WI38 (cell line): ENCODE results near the gene NACC1.

Experiments
- H3K4me3 ChIP-seq: 2 replicates; pipeline ENCODE4 v1.5.1; 2011; ENCODE audit warnings: low read depth, mild to moderate bottlenecking, control low read depth, low read length
- TF ChIP-seq, protein P1 (sequence below): IDR thresholded peaks from 2 replicates; pipeline ENCODE4 v1.5.1; 2012; ENCODE audit warnings: low read depth, mild to moderate bottlenecking, control low read depth, low read length

NACC1 gene

DNA sequence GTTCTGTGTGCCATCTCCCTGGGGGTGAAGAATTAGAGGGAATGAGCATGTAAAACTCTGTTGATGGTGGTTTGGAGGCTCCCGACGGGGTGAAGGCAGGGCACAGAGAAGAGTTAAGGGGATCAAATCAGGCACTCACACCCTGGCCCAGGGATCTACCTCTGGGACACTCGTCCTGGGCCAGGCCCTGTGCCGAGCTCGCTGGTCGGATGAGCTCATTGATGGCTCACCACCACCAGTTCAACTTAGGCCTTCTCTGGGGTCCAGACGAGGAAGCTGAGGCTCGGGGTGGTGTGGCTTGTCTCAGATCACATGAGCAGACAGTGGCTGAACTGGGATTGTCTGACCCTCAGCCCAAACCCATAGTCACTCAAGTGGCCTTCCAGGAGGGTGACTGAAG is 1.6 kb downstream of the NACC1 start:
- peak overlapping the region; percentile 73 for H3K4me3 ChIP-seq
- TF ChIP-seq, protein P1, sequence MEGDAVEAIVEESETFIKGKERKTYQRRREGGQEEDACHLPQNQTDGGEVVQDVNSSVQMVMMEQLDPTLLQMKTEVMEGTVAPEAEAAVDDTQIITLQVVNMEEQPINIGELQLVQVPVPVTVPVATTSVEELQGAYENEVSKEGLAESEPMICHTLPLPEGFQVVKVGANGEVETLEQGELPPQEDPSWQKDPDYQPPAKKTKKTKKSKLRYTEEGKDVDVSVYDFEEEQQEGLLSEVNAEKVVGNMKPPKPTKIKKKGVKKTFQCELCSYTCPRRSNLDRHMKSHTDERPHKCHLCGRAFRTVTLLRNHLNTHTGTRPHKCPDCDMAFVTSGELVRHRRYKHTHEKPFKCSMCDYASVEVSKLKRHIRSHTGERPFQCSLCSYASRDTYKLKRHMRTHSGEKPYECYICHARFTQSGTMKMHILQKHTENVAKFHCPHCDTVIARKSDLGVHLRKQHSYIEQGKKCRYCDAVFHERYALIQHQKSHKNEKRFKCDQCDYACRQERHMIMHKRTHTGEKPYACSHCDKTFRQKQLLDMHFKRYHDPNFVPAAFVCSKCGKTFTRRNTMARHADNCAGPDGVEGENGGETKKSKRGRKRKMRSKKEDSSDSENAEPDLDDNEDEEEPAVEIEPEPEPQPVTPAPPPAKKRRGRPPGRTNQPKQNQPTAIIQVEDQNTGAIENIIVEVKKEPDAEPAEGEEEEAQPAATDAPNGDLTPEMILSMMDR = no peak

DNA sequence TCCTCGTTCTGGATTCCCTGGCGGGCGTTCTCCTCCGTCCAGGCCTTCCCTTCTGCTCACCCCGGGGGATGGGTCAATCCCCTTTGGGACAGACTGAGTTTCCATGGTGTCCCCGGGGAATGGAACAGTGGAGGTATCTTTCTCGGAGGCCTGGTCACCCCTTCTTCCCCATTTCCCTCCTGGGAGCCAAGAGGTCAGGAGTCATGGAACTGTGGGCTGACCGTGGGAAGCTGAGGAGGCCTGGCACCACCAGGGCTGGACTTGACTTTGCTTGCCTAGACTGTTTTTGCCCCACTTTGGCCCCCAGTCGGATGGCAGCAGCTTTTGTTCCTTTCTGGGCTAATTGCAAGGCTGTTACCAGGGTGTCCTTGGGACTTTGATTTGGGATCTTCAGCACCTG is 2.0 kb downstream of the NACC1 start:
- peak overlapping the region; percentile 73 for H3K4me3 ChIP-seq

DNA sequence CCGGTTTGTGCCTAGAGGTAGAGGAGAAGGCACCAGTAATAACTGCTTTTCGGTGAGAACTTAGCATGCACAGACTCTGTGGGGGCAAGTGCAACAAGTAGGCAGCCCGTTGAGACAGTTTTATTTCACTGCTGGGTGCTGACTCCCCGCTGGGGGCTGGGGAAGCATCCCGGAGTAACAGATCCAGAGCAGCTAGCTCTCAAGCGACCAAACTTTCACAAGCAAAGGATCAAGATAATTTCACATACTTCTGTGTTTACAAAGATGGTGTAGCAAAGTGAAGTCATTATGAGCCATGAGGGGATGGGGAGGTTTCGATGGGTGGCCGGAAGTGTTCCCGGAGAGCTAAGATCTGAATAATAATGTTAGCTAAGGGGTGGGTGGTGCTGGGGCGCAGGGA is 2.8 kb downstream of the NACC1 start:
- H3K4me3 ChIP-seq = peak overlapping the region; percentile 73
- TF ChIP-seq, protein P1 = no peak

More for the DNA sequence above, 2.0 kb downstream of the NACC1 start:
- TF ChIP-seq, protein P1 = no peak

DNA sequence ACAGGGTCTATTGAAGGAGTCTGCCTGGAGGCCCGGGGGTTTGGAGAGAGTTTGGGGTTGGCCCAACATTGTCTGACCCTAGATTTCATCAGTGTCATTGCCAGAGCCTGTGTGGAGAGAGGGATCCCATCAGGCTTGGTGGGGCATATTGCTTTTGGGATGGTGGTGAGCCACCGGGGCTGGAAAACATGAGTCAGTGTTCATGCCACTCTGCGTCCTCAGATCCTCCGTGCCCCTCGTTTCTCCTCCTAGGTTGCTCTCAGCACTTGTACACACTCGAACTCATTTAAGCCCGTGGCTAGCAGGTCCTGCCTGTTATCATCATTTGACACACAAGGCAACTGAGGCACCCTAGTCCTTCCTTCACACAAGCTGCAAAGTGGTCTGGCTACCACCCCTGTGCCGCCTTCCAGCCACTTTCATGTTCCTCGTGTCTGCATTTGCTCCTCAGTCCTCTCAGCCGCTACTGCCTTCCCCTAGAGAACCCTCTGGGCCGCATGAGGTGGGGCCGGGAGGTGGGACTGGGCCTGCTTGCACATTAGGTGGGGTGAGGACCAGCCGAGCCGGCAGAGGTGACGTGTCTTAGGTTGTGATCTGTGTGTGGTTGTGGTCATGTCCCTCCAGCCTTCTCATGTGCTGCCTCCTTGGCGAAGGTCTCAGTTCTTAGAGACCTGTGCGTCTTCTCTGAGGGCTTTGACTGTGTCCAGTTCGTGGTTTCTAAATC is 3.6 kb downstream of the NACC1 start:
- TF ChIP-seq, protein P1 = no peak
- peak overlapping the region; percentile 31 for H3K4me3 ChIP-seq

DNA sequence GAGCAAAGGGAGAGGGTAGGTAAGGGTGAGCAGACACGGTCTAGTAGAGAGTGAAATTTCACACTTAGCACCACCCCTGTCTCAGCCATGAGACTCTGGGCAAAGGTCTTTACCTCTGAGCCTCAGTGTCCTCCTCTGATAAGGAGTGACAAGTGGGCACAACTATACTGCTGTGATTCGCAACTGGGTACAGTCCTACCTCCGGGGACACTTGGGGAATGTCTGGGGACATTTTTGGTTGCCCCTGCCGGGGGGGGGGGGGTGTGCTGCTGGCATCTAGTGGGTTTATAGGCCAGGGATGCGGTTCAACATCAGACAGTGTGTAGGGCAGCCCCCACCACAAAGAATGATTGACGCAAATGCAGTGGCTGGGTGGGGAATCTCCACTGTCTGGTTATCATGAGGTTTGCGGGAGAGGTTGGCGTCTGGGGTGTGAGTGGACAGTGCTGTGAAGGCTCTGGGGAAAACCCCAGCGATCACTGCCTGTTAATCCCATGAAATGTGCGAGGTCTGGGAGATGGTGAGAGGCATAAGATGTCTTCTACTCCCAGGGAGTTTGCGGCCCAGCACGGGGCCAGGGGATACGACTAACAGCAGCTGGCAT is 4.3 kb downstream of the NACC1 start:
- TF ChIP-seq, protein P1 = no peak
- no peak overlapping the region for H3K4me3 ChIP-seq

DNA sequence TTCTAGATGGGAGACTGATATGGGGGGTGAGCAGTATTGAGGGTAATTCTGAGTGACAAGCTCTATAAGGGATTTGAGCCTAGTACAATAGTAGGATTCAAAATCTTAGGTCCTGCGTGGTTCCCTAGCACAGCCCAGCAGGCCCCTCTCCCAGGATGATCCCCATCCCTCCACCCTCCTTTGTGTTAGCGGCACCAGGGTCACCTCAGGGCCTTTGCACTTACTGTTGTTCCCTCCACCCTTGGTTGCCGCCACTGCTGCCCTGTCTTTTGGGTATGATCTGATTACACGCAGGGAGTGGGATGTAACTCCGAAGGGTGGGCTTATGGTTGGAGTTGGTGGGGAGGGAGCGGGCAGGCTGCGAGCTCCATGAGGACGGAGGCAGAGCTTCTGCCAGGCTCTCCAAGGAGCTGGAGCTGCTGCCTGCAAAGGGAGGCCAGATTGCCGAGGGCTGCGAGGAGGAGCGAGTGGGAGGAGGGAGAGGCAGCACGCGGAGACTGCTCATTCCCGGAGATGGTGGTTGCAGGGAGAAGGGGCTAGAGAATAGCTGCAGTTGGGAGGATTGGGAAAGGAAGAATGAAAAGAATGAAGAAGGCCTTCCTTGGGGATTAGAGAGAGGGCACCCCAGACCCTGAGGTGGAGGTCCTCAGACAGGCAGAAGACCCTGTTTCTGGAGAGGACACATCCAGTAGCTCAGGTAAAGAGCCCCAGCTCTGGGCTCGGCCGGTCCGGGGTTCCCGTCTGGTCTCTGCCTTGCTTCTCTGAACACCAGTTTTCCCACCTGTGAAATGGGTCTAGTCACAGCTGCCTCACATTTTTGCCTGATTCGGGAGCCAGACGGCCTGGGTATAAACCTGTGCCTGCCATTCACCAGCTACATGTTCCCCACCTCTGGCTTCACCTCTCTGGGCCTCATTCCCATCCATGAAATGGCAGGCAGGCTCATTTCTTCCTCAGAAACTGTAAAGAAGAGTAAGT is 5.2 kb downstream of the NACC1 start:
- no peak overlapping the region for H3K4me3 ChIP-seq
- TF ChIP-seq, protein P1 = no peak
